HEK293 (cell line): Measurements from ENCODE around the gene EMC9.
A peak's percentile ranks its signal among the peaks of the same experiment; 100 is the strongest.

Source experiments
- BCL11B ChIP-seq: fragments of 450-650 bp; formaldehyde crosslinking; IDR thresholded peaks from 2 replicates; pipeline ENCODE4 v1.5.1; 2016; ENCODE audit warnings: low read depth, missing biosample characterization, missing genetic modification characterization
- MZF1 ChIP-seq: fragments of 450-650 bp; formaldehyde crosslinking; IDR thresholded peaks from 2 replicates; pipeline ENCODE4 v1.5.1; 2017; ENCODE audit warnings: missing biosample characterization, missing genetic modification characterization, borderline replicate concordance
- REPIN1 ChIP-seq: fragments of 450-650 bp; formaldehyde crosslinking; IDR thresholded peaks from 2 replicates; pipeline ENCODE4 v1.5.1; 2017; ENCODE audit warnings: missing biosample characterization, missing genetic modification characterization, low read depth
- SALL2 ChIP-seq: fragments of 450-650 bp; formaldehyde crosslinking; IDR thresholded peaks from 2 replicates; pipeline ENCODE4 v1.5.0; 2017; ENCODE audit warnings: missing biosample characterization, mild to moderate bottlenecking, missing genetic modification characterization, borderline replicate concordance
- SCRT2 ChIP-seq: fragments of 450-650 bp; formaldehyde crosslinking; IDR thresholded peaks from 2 replicates; pipeline ENCODE4 v1.5.1; 2016; ENCODE audit warnings: missing biosample characterization, missing genetic modification characterization
- SP3 ChIP-seq: fragments of 450-650 bp; formaldehyde crosslinking; IDR thresholded peaks from 2 replicates; pipeline ENCODE4 v1.5.1; 2016; ENCODE audit warnings: missing biosample characterization, missing genetic modification characterization
- ZBTB20 ChIP-seq: fragments of 450-650 bp; formaldehyde crosslinking; IDR thresholded peaks from 2 replicates; pipeline ENCODE4 v1.5.1; 2016; ENCODE audit warnings: missing biosample characterization, missing genetic modification characterization
- ZNF10 ChIP-seq: fragments of 450-650 bp; formaldehyde crosslinking; IDR thresholded peaks from 2 replicates; pipeline ENCODE4 v1.5.1; 2017; ENCODE audit warnings: missing biosample characterization, missing genetic modification characterization
- ZNF157 ChIP-seq: fragments of 450-650 bp; formaldehyde crosslinking; IDR thresholded peaks from 2 replicates; pipeline ENCODE4 v1.5.1; 2016; ENCODE audit warnings: missing biosample characterization, missing genetic modification characterization
- ZNF16 ChIP-seq: fragments of 450-650 bp; formaldehyde crosslinking; IDR thresholded peaks from 2 replicates; pipeline ENCODE4 v1.5.1; 2016; ENCODE audit warnings: low read depth, missing biosample characterization, missing genetic modification characterization
- ZNF239 ChIP-seq: fragments of 450-650 bp; formaldehyde crosslinking; IDR thresholded peaks from 2 replicates; pipeline ENCODE4 v1.5.1; 2016; ENCODE audit warnings: missing biosample characterization, missing genetic modification characterization
- ZNF426 ChIP-seq: fragments of 450-650 bp; formaldehyde crosslinking; IDR thresholded peaks from 2 replicates; pipeline ENCODE4 v1.5.1; 2017; ENCODE audit warnings: missing biosample characterization, missing genetic modification characterization, mild to moderate bottlenecking, inconsistent platforms, moderate library complexity
- ZNF433 ChIP-seq: fragments of 450-650 bp; formaldehyde crosslinking; IDR thresholded peaks from 2 replicates; pipeline ENCODE4 v1.5.1; 2016; ENCODE audit warnings: missing biosample characterization, missing genetic modification characterization, low read depth
- ZNF529 ChIP-seq: fragments of 450-650 bp; formaldehyde crosslinking; IDR thresholded peaks from 2 replicates; pipeline ENCODE4 v1.5.1; 2017; ENCODE audit warnings: missing genetic modification characterization, missing biosample characterization; ENCODE audit not compliant: insufficient replicate concordance
- ZNF560 ChIP-seq: fragments of 450-650 bp; formaldehyde crosslinking; IDR thresholded peaks from 2 replicates; pipeline ENCODE4 v1.5.1; 2017; ENCODE audit warnings: missing biosample characterization, missing genetic modification characterization, borderline replicate concordance
- ZNF561 ChIP-seq: fragments of 450-650 bp; IDR thresholded peaks from 2 replicates; pipeline ENCODE4 v1.5.1; 2018; ENCODE audit warnings: missing biosample characterization, missing genetic modification characterization, borderline replicate concordance
- ZNF596 ChIP-seq: fragments of 450-650 bp; IDR thresholded peaks from 2 replicates; pipeline ENCODE4 v1.5.0; 2018; ENCODE audit warnings: missing biosample characterization, mild to moderate bottlenecking, missing genetic modification characterization, moderate library complexity
- ZNF610 ChIP-seq: fragments of 450-650 bp; formaldehyde crosslinking; IDR thresholded peaks from 2 replicates; pipeline ENCODE4 v1.5.1; 2016; ENCODE audit warnings: missing biosample characterization, missing genetic modification characterization, borderline replicate concordance
- ZNF660 ChIP-seq: fragments of 450-650 bp; IDR thresholded peaks from 2 replicates; pipeline ENCODE4 v1.5.1; 2018; ENCODE audit warnings: missing biosample characterization, mild to moderate bottlenecking, missing genetic modification characterization
- ZNF670 ChIP-seq: fragments of 450-650 bp; formaldehyde crosslinking; IDR thresholded peaks from 2 replicates; pipeline ENCODE4 v1.5.1; 2016; ENCODE audit warnings: missing biosample characterization, missing genetic modification characterization, low read depth
- ZSCAN30 ChIP-seq: fragments of 450-650 bp; IDR thresholded peaks from 2 replicates; pipeline ENCODE4 v1.5.1; 2018; ENCODE audit warnings: missing biosample characterization, mild to moderate bottlenecking, missing genetic modification characterization, moderate library complexity
- TF ChIP-seq, protein P1 (sequence below): fragments of 450-650 bp; formaldehyde crosslinking; IDR thresholded peaks from 2 replicates; pipeline ENCODE4 v1.5.1; 2017; ENCODE audit warnings: missing biosample characterization, missing genetic modification characterization
- TF ChIP-seq, protein P2 (sequence below): fragments of 450-650 bp; formaldehyde crosslinking; IDR thresholded peaks from 2 replicates; pipeline ENCODE4 v1.5.1; 2016; ENCODE audit warnings: missing biosample characterization, missing genetic modification characterization
- TF ChIP-seq, protein P3 (sequence below): fragments of 450-650 bp; formaldehyde crosslinking; IDR thresholded peaks from 2 replicates; pipeline ENCODE4 v1.5.1; 2017; ENCODE audit warnings: missing biosample characterization, missing genetic modification characterization
- TF ChIP-seq, protein P4 (sequence below): fragments of 450-650 bp; formaldehyde crosslinking; IDR thresholded peaks from 2 replicates; pipeline ENCODE4 v1.5.1; 2016; ENCODE audit warnings: missing biosample characterization, missing genetic modification characterization, borderline replicate concordance
- TF ChIP-seq, protein P5 (sequence below): fragments of 450-650 bp; formaldehyde crosslinking; IDR thresholded peaks from 2 replicates; pipeline ENCODE4 v1.5.1; 2016; ENCODE audit warnings: missing biosample characterization, missing genetic modification characterization
- TF ChIP-seq, protein P6 (sequence below): fragments of 450-650 bp; formaldehyde crosslinking; IDR thresholded peaks from 2 replicates; pipeline ENCODE4 v1.5.1; 2016; ENCODE audit warnings: missing biosample characterization, missing genetic modification characterization

Gene EMC9

DNA sequence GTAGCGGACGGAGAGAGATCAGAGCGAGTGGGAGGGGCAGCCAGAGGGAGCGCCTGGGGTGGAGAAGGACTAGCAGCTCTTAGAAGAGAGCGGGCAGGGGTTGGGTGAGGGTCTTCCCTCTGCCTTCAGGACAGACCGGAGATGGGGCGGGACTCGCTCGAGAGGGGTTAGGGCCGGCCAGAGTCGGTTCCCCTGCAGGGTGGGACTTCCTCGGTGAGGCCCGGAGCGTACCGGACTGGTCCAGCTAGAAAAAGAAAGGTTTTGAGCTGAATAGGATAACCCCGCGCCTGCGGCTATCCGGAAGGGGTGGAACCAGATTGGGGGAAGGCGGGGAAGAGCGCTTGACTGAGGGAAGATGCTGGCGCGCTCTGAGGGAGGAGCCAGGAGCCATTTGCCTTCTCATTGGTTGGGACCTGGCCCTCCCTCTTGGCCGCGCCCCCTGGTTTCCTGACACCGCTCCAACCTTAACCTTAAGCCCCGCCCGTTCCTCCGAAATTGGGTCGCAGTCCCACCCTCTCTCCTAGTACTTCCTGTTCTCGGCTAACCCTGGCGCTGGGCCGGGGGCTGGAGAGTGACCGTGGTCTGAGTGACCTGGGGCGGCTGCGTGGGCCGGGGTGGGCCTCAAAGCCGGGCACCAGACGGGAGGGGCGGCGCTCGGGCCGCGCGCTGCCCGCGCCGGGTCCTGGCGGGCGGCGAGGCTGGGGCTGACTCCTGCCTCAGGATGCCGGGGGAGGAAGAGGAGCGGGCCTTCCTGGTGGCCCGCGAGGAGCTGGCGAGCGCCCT lies 5.8 kb upstream of the EMC9 start, which contains the start of gene RNF31 (continued):
- TF ChIP-seq, protein P1, sequence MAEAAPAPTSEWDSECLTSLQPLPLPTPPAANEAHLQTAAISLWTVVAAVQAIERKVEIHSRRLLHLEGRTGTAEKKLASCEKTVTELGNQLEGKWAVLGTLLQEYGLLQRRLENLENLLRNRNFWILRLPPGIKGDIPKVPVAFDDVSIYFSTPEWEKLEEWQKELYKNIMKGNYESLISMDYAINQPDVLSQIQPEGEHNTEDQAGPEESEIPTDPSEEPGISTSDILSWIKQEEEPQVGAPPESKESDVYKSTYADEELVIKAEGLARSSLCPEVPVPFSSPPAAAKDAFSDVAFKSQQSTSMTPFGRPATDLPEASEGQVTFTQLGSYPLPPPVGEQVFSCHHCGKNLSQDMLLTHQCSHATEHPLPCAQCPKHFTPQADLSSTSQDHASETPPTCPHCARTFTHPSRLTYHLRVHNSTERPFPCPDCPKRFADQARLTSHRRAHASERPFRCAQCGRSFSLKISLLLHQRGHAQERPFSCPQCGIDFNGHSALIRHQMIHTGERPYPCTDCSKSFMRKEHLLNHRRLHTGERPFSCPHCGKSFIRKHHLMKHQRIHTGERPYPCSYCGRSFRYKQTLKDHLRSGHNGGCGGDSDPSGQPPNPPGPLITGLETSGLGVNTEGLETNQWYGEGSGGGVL (tag by site-specific recombination) = no peak
- TF ChIP-seq ZNF610 (tag by site-specific recombination) = no peak
- TF ChIP-seq ZNF561 (tag by site-specific recombination) = peak; percentile 31; the same call in 1 of the 2 replicates
- 0 out of 2 replicates have a peak, but pooled peaks have one; percentile 19 for TF ChIP-seq REPIN1 (tag by site-specific recombination)
- no peak for TF ChIP-seq ZNF157 (tag by site-specific recombination)
- TF ChIP-seq, protein P2, sequence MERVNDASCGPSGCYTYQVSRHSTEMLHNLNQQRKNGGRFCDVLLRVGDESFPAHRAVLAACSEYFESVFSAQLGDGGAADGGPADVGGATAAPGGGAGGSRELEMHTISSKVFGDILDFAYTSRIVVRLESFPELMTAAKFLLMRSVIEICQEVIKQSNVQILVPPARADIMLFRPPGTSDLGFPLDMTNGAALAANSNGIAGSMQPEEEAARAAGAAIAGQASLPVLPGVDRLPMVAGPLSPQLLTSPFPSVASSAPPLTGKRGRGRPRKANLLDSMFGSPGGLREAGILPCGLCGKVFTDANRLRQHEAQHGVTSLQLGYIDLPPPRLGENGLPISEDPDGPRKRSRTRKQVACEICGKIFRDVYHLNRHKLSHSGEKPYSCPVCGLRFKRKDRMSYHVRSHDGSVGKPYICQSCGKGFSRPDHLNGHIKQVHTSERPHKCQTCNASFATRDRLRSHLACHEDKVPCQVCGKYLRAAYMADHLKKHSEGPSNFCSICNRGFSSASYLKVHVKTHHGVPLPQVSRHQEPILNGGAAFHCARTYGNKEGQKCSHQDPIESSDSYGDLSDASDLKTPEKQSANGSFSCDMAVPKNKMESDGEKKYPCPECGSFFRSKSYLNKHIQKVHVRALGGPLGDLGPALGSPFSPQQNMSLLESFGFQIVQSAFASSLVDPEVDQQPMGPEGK (tag by site-specific recombination) = 0 out of 2 replicates have a peak, but pooled peaks have one; percentile 9
- TF ChIP-seq ZSCAN30 (tag by site-specific recombination) = 0 out of 2 replicates have a peak, but pooled peaks have one; percentile 54
- TF ChIP-seq ZBTB20 (tag by site-specific recombination) = peak; percentile 66
- TF ChIP-seq, protein P3, sequence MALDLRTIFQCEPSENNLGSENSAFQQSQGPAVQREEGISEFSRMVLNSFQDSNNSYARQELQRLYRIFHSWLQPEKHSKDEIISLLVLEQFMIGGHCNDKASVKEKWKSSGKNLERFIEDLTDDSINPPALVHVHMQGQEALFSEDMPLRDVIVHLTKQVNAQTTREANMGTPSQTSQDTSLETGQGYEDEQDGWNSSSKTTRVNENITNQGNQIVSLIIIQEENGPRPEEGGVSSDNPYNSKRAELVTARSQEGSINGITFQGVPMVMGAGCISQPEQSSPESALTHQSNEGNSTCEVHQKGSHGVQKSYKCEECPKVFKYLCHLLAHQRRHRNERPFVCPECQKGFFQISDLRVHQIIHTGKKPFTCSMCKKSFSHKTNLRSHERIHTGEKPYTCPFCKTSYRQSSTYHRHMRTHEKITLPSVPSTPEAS (tag by site-specific recombination) = no peak
- TF ChIP-seq, protein P4, sequence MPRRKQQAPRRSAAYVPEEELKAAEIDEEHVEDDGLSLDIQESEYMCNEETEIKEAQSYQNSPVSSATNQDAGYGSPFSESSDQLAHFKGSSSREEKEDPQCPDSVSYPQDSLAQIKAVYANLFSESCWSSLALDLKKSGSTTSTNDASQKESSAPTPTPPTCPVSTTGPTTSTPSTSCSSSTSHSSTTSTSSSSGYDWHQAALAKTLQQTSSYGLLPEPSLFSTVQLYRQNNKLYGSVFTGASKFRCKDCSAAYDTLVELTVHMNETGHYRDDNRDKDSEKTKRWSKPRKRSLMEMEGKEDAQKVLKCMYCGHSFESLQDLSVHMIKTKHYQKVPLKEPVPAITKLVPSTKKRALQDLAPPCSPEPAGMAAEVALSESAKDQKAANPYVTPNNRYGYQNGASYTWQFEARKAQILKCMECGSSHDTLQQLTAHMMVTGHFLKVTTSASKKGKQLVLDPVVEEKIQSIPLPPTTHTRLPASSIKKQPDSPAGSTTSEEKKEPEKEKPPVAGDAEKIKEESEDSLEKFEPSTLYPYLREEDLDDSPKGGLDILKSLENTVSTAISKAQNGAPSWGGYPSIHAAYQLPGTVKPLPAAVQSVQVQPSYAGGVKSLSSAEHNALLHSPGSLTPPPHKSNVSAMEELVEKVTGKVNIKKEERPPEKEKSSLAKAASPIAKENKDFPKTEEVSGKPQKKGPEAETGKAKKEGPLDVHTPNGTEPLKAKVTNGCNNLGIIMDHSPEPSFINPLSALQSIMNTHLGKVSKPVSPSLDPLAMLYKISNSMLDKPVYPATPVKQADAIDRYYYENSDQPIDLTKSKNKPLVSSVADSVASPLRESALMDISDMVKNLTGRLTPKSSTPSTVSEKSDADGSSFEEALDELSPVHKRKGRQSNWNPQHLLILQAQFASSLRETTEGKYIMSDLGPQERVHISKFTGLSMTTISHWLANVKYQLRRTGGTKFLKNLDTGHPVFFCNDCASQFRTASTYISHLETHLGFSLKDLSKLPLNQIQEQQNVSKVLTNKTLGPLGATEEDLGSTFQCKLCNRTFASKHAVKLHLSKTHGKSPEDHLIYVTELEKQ (tag by site-specific recombination) = no peak
- no peak for TF ChIP-seq ZNF16 (tag by site-specific recombination)
- no peak for TF ChIP-seq SALL2
- TF ChIP-seq MZF1 (tag by site-specific recombination) = no peak
- TF ChIP-seq BCL11B = no peak
- no peak for TF ChIP-seq ZNF596 (tag by site-specific recombination)
- no peak for TF ChIP-seq SCRT2
- TF ChIP-seq, protein P5, sequence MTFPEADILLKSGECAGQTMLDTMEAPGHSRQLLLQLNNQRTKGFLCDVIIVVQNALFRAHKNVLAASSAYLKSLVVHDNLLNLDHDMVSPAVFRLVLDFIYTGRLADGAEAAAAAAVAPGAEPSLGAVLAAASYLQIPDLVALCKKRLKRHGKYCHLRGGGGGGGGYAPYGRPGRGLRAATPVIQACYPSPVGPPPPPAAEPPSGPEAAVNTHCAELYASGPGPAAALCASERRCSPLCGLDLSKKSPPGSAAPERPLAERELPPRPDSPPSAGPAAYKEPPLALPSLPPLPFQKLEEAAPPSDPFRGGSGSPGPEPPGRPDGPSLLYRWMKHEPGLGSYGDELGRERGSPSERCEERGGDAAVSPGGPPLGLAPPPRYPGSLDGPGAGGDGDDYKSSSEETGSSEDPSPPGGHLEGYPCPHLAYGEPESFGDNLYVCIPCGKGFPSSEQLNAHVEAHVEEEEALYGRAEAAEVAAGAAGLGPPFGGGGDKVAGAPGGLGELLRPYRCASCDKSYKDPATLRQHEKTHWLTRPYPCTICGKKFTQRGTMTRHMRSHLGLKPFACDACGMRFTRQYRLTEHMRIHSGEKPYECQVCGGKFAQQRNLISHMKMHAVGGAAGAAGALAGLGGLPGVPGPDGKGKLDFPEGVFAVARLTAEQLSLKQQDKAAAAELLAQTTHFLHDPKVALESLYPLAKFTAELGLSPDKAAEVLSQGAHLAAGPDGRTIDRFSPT (tag by site-specific recombination) = no peak
- TF ChIP-seq ZNF660 = no peak
- TF ChIP-seq SP3 = peak; percentile 88
- no peak for TF ChIP-seq ZNF670 (tag by site-specific recombination)
- TF ChIP-seq ZNF239 = no peak
- no peak for TF ChIP-seq ZNF10 (tag by site-specific recombination)
- no peak for TF ChIP-seq ZNF560 (tag by site-specific recombination)
- no peak for TF ChIP-seq ZNF529 (tag by site-specific recombination)
- TF ChIP-seq, protein P6, sequence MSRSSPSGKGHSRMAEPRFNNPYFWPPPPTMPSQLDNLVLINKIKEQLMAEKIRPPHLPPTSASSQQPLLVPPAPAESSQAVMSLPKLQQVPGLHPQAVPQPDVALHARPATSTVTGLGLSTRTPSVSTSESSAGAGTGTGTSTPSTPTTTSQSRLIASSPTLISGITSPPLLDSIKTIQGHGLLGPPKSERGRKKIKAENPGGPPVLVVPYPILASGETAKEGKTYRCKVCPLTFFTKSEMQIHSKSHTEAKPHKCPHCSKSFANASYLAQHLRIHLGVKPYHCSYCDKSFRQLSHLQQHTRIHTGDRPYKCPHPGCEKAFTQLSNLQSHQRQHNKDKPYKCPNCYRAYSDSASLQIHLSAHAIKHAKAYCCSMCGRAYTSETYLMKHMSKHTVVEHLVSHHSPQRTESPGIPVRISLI (tag by site-specific recombination) = no peak
- TF ChIP-seq ZNF433 = no peak
- no peak for TF ChIP-seq ZNF426 (tag by site-specific recombination)
